GM12878 (cell line): ENCODE results near the gene CACNG8.

ENCODE experiments used
- BACH1 ChIP-seq: fragments of 450-650 bp; IDR thresholded peaks from 2 replicates; pipeline ENCODE4 v1.6.1; 2017; ENCODE audit warnings: mild to moderate bottlenecking, borderline replicate concordance
- CBFB ChIP-seq: IDR thresholded peaks from 2 replicates; pipeline ENCODE4 v1.6.1; 2016; ENCODE audit warnings: antibody characterized with exemption, low read depth
- CHD2 ChIP-seq: IDR thresholded peaks from 2 replicates; pipeline ENCODE4 v1.6.1; 2011; ENCODE audit warnings: low read depth, low read length, improper control_type of control experiment, borderline replicate concordance
- CHD4 ChIP-seq: fragments of 200-600 bp; sonication (generic); IDR thresholded peaks from 2 replicates; pipeline ENCODE4 v1.6.1; 2016; ENCODE audit warnings: mild to moderate bottlenecking
- CTCF ChIP-seq, 3 experiments: IDR thresholded peaks in 2 of 3; conservative IDR thresholded peaks in 1 of 3; 2 replicates each; pipeline ENCODE4 v1.5.1; 2011; ENCODE audit warnings: low read depth in 3 of 3, low read length in 3 of 3, mild to moderate bottlenecking in 3 of 3, control low read depth in 2 of 3, moderate library complexity in 2 of 3, inconsistent platforms in 1 of 3, mixed read lengths in 1 of 3; ENCODE audit not compliant: control insufficient read depth in 2 of 3, insufficient read depth in 1 of 3; ENCODE audit errors: extremely low read depth in 1 of 3
- EGR1 ChIP-seq, 2 experiments: IDR thresholded peaks; 1 replicate in 1 of 2; 2 replicates in 1 of 2; pipeline ENCODE4 v1.6.1; 2011 to 2012; ENCODE audit warnings: low read depth in 2 of 2, low read length in 2 of 2, borderline replicate concordance in 1 of 2, mild to moderate bottlenecking in 1 of 2, moderate library complexity in 1 of 2
- EP300 ChIP-seq, 2 experiments: fragments of 150-350 bp in 1 of 2; IDR thresholded peaks; 2 replicates each; pipeline ENCODE4 v1.6.1; 2011 to 2012; ENCODE audit warnings: low read depth in 2 of 2, low read length in 2 of 2, borderline replicate concordance in 1 of 2, improper control_type of control experiment in 1 of 2, inconsistent platforms in 1 of 2; ENCODE audit not compliant: control insufficient read depth in 1 of 2
- ESRRA ChIP-seq: IDR thresholded peaks from 2 replicates; pipeline ENCODE4 v1.6.1; 2012; ENCODE audit warnings: mild to moderate bottlenecking, low read length, improper control_type of control experiment
- MYB ChIP-seq: fragments of 150-350 bp; IDR thresholded peaks from 2 replicates; pipeline ENCODE4 v1.6.1; 2014; ENCODE audit warnings: mild to moderate bottlenecking, low read depth, low read length, borderline replicate concordance
- PKNOX1 ChIP-seq: fragments of 450-650 bp; IDR thresholded peaks from 2 replicates; pipeline ENCODE4 v1.6.1; 2016; ENCODE audit warnings: mild to moderate bottlenecking
- POLR2AphosphoS5 ChIP-seq: IDR thresholded peaks from 2 replicates; pipeline ENCODE4 v1.6.1; 2011; ENCODE audit warnings: mild to moderate bottlenecking, low read length, inconsistent platforms
- RBBP5 ChIP-seq: fragments of 200-600 bp; sonication (generic); conservative IDR thresholded peaks from 2 replicates; pipeline ENCODE4 v1.6.1; 2016
- REST ChIP-seq: IDR thresholded peaks from 2 replicates; pipeline ENCODE4 v1.6.1; 2012; ENCODE audit warnings: mild to moderate bottlenecking, low read depth, low read length

GRCh38 chr19:54001496-54001895 lies 38.8 kb downstream of the CACNG8 start:
- TF ChIP-seq CTCF (IDR thresholded peaks at IDR 0.05 in 2 of 3, conservative IDR thresholded peaks at IDR 0.05 in 1 of 3; ENCODE audit: control insufficient read depth in 2 of 3, extremely low read depth in 1 of 3, insufficient read depth in 1 of 3, low read depth in 3 of 3, low read length in 3 of 3) (no peak), CBFB (no peak), BACH1 (no peak), REST (no peak), EP300 (IDR thresholded peaks at IDR 0.05; ENCODE audit: borderline replicate concordance in 1 of 2, control insufficient read depth in 1 of 2, low read depth in 2 of 2, low read length in 2 of 2) (no peak), CHD2 (no peak), PKNOX1 (no peak), MYB (no peak), ESRRA (no peak), POLR2AphosphoS5 (no peak), CHD4 (no peak), RBBP5 (no peak), EGR1 (IDR thresholded peaks at IDR 0.05; ENCODE audit: borderline replicate concordance in 1 of 2, low read depth in 2 of 2, low read length in 2 of 2) (no peak)
